H1 (cell line): ENCODE measurements around the gene HDAC9. TPM values are rescaled to one million over a fixed set of nuclear protein-coding genes. Genes with fewer than 3 reads are reported as not detected.

Experiments used
- CTCF ChIA-PET: fragments of 300-600 bp; sonication (Branson Sonifier 250); formaldehyde crosslinking; loops from one replicate; lab custom pipeline; 2021; ENCODE audit not compliant: partially characterized antibody; lab: Charles Lee
- POLR2A ChIA-PET: fragments of 300-600 bp; sonication (Branson Sonifier 250); formaldehyde crosslinking; loops from one replicate; lab custom pipeline; 2021; ENCODE audit warnings: inconsistent platforms; ENCODE audit not compliant: partially characterized antibody; lab: Charles Lee
- DNase-seq, 2 experiments: peaks; one replicate each; pipeline versions ENCODE4 v3.0.0 to v3.0.0-alpha.2; 2010 to 2022; ENCODE audit warnings: low spot score in 2 of 2, low read depth in 1 of 2, mixed read lengths in 1 of 2
- FAIRE-seq: peaks from 2 replicates; lab custom pipeline; 2011; peaks lifted over from hg19 to GRCh38; lab: Jason Lieb, UNC
- H2AFZ ChIP-seq: 2 replicates; pipeline ENCODE4 v1.8.1; 2012; ENCODE audit warnings: low read length, inconsistent platforms
- H2AK5ac ChIP-seq: 2 replicates; pipeline ENCODE4 v1.6.1; 2013; ENCODE audit warnings: low read depth, low read length
- H2BK120ac ChIP-seq: replicated peaks from 2 replicates; pipeline ENCODE3; 2013; ENCODE audit warnings: low read depth, low read length, inconsistent platforms
- H2BK12ac ChIP-seq: 2 replicates; pipeline ENCODE4 v1.6.1; 2013; ENCODE audit warnings: low read depth, low read length
- H2BK15ac ChIP-seq: 2 replicates; pipeline ENCODE4 v1.6.1; 2013; ENCODE audit warnings: low read length
- H2BK20ac ChIP-seq: 2 replicates; pipeline ENCODE4 v1.6.1; 2013; ENCODE audit warnings: low read length
- H2BK5ac ChIP-seq: 2 replicates; pipeline ENCODE4 v1.6.1; 2013; ENCODE audit warnings: low read depth, low read length
- H3K14ac ChIP-seq: 2 replicates; pipeline ENCODE4 v1.6.1; 2013; ENCODE audit warnings: inconsistent platforms; ENCODE audit not compliant: insufficient read length
- H3K18ac ChIP-seq: 2 replicates; pipeline ENCODE4 v1.6.1; 2013; ENCODE audit warnings: low read length; ENCODE audit errors: extremely low read depth
- H3K23ac ChIP-seq: 2 replicates; pipeline ENCODE4 v1.6.1; 2013; ENCODE audit warnings: inconsistent platforms; ENCODE audit not compliant: insufficient read length
- H3K23me2 ChIP-seq: 2 replicates; pipeline ENCODE4 v1.6.1; 2013; ENCODE audit warnings: low read depth, low read length
- H3K27ac ChIP-seq: 2 replicates; pipeline ENCODE4 v1.6.1; 2011; ENCODE audit warnings: low read depth, low read length, inconsistent platforms
- H3K27me3 ChIP-seq, 4 experiments: replicated peaks in 1 of 4; 1 replicate in 1 of 4; 2 replicates in 3 of 4; pipeline versions ENCODE4 v1.6.1 to v1.8.1; 2011 to 2013; ENCODE audit warnings: low read length in 3 of 4, mild to moderate bottlenecking in 3 of 4, inconsistent platforms in 2 of 4, mixed read lengths in 2 of 4, moderate library complexity in 1 of 4; ENCODE audit not compliant: control insufficient read depth in 3 of 4, insufficient read depth in 3 of 4; ENCODE audit errors: extremely low read depth in 1 of 4
- H3K36me3 ChIP-seq, 4 experiments: 2 replicates each; pipeline versions ENCODE4 v1.6.1 to v1.8.1; 2011 to 2013; ENCODE audit warnings: mild to moderate bottlenecking in 4 of 4, low read length in 3 of 4, moderate library complexity in 2 of 4, control low read depth in 1 of 4, inconsistent platforms in 1 of 4; ENCODE audit not compliant: insufficient read depth in 4 of 4, control insufficient read depth in 2 of 4
- H3K4ac ChIP-seq: replicated peaks from 2 replicates; pipeline ENCODE3; 2013; ENCODE audit warnings: low read length, low read depth, mixed read lengths, inconsistent platforms; ENCODE audit not compliant: insufficient read length
- H3K4me1 ChIP-seq, 4 experiments: replicated peaks in 1 of 4; 1 replicate in 1 of 4; 2 replicates in 3 of 4; pipeline versions ENCODE4 v1.6.1 to v1.8.1; 2011 to 2013; ENCODE audit warnings: low read length in 3 of 4, inconsistent platforms in 2 of 4, mixed read lengths in 1 of 4; ENCODE audit not compliant: insufficient read depth in 4 of 4, control insufficient read depth in 3 of 4
- H3K4me2 ChIP-seq, 2 experiments: 2 replicates each; pipeline versions ENCODE4 v1.6.1 to v1.8.1; 2011 to 2013; ENCODE audit warnings: low read depth in 2 of 2, low read length in 2 of 2, control low read depth in 1 of 2, inconsistent platforms in 1 of 2, mild to moderate bottlenecking in 1 of 2; ENCODE audit not compliant: insufficient read depth in 1 of 2
- H3K4me3 ChIP-seq, 4 experiments: fragments of 200-600, 300-600 bp in 1 of 4; sonication (generic), shearing (Covaris generic), sonication (Bioruptor Twin) in 1 of 4; 2 replicates each; pipeline versions ENCODE4 v1.5.1 to v1.8.1; 2011 to 2016; ENCODE audit warnings: low read length in 4 of 4, low read depth in 3 of 4, control low read depth in 2 of 4, inconsistent platforms in 2 of 4, mild to moderate bottlenecking in 2 of 4, mixed read lengths in 1 of 4, moderate library complexity in 1 of 4; ENCODE audit not compliant: insufficient read depth in 2 of 4; ENCODE audit errors: extremely low read depth in 1 of 4
- H3K56ac ChIP-seq: replicated peaks from 2 replicates; pipeline ENCODE3; 2013; ENCODE audit warnings: low read depth, mild to moderate bottlenecking, mixed read lengths, low read length, inconsistent platforms; ENCODE audit not compliant: insufficient read length
- H3K79me1 ChIP-seq: 2 replicates; pipeline ENCODE4 v1.6.1; 2013; ENCODE audit warnings: low read depth, low read length, control low read depth
- H3K79me2 ChIP-seq, 2 experiments: 2 replicates each; pipeline versions ENCODE4 v1.6.1 to v1.8.1; 2012 to 2013; ENCODE audit warnings: low read length in 2 of 2, mild to moderate bottlenecking in 2 of 2, inconsistent platforms in 1 of 2; ENCODE audit not compliant: insufficient read depth in 2 of 2, control insufficient read depth in 1 of 2
- H3K9ac ChIP-seq, 4 experiments: replicated peaks in 1 of 4; 1 replicate in 1 of 4; 2 replicates in 3 of 4; pipeline versions ENCODE4 v1.6.1 to v1.8.1; 2011 to 2013; ENCODE audit warnings: low read depth in 3 of 4, low read length in 3 of 4, control low read depth in 2 of 4, mild to moderate bottlenecking in 2 of 4, moderate library complexity in 2 of 4, inconsistent platforms in 1 of 4; ENCODE audit errors: extremely low read depth in 1 of 4
- H3K9me3 ChIP-seq, 2 experiments: 2 replicates each; pipeline versions ENCODE4 v1.6.1 to v1.8.1; 2012 to 2013; ENCODE audit warnings: mild to moderate bottlenecking in 2 of 2, moderate library complexity in 2 of 2, control low read depth in 1 of 2, inconsistent platforms in 1 of 2, low read depth in 1 of 2, low read length in 1 of 2, mixed read lengths in 1 of 2; ENCODE audit not compliant: insufficient read depth in 2 of 2
- H4K20me1 ChIP-seq, 2 experiments: replicated peaks in 1 of 2; 2 replicates each; pipeline versions ENCODE3 to v1.8.1; 2011 to 2013; ENCODE audit warnings: inconsistent platforms in 2 of 2, low read length in 2 of 2, mild to moderate bottlenecking in 1 of 2; ENCODE audit not compliant: insufficient read depth in 2 of 2, control insufficient read depth in 1 of 2
- H4K5ac ChIP-seq: 2 replicates; pipeline ENCODE4 v1.6.1; 2013; ENCODE audit warnings: low read length, low read depth, mixed read lengths, inconsistent platforms; ENCODE audit not compliant: insufficient read length
- H4K8ac ChIP-seq: 2 replicates; pipeline ENCODE4 v1.8.0; 2013; ENCODE audit warnings: mild to moderate bottlenecking, moderate library complexity, low read length, inconsistent platforms; ENCODE audit not compliant: insufficient read depth; ENCODE audit errors: extremely low read depth
- H4K91ac ChIP-seq: replicated peaks from 2 replicates; pipeline ENCODE3; 2013; ENCODE audit warnings: low read length, mixed read lengths, inconsistent platforms; ENCODE audit not compliant: insufficient read length
- ATF2 ChIP-seq: IDR thresholded peaks from 2 replicates; pipeline ENCODE4 v1.6.1; 2012; ENCODE audit warnings: low read length, inconsistent platforms
- KDM4A ChIP-seq: IDR thresholded peaks from one replicate; pipeline ENCODE4 v1.7.1; 2012; ENCODE audit warnings: low read depth, mild to moderate bottlenecking, moderate library complexity, low read length, inconsistent platforms; ENCODE audit not compliant: severe bottlenecking
- KDM5A ChIP-seq: fragments of 200-600 bp; IDR thresholded peaks from 2 replicates; pipeline ENCODE4 v1.7.1; 2012; ENCODE audit warnings: mild to moderate bottlenecking, low read length, inconsistent platforms, mixed read lengths
- RBBP5 ChIP-seq: IDR thresholded peaks from 2 replicates; pipeline ENCODE4 v1.7.1; 2012; ENCODE audit warnings: low read depth, mild to moderate bottlenecking, inconsistent platforms, low read length, moderate library complexity, borderline replicate concordance
- RNF2 ChIP-seq: fragments of 200-900, 300-1000 bp; sonication (generic); IDR thresholded peaks from 2 replicates; pipeline ENCODE4 v1.7.1; 2016; ENCODE audit warnings: borderline replicate concordance, low read depth, mild to moderate bottlenecking, antibody characterized with exemption, low read length; ENCODE audit not compliant: poor library complexity, severe bottlenecking; ENCODE audit errors: missing control alignments
- RXRA ChIP-seq: IDR thresholded peaks from 2 replicates; pipeline ENCODE4 v1.6.1; 2011; ENCODE audit warnings: low read depth, mild to moderate bottlenecking, low read length, moderate library complexity; ENCODE audit not compliant: insufficient read depth
- TBP ChIP-seq: IDR thresholded peaks from 2 replicates; pipeline ENCODE4 v1.6.1; 2011; ENCODE audit warnings: low read depth, low read length, improper control_type of control experiment
- WGBS, 2 experiments: shearing (Covaris generic) in 1 of 2; methylation state at CpG; one replicate each; pipeline versions ENCODE4 v1.1.6 to v1.1.7; 2013 to 2015; ENCODE audit warnings: low lambda C conversion rate in 2 of 2, mixed read lengths in 2 of 2, inconsistent platforms in 1 of 2, low coverage in 1 of 2, missing lambda C conversion rate in 1 of 2; ENCODE audit not compliant: insufficient replicate concordance in 2 of 2, insufficient coverage in 1 of 2, insufficient read length in 1 of 2; ENCODE audit errors: extremely low coverage in 1 of 2, missing lambda C conversion rate in 1 of 2; 5-methylcytosine and 5-hydroxymethylcytosine counted together
- polyA plus RNA-seq, 7 experiments: library from polyadenylated mRNA; depleted of rRNA in 3 of 7; stranded (reverse) in 5 of 7; unstranded in 2 of 7; fragments of >200 nt in 5 of 7; fragments of 200-250 nt in 2 of 7; gene quantifications; 1 replicate in 5 of 7; 2 replicates in 1 of 7; 4 replicates in 1 of 7; pipeline versions ENCODE4 v1.2.1 to v1.2.3, GENCODE V29; 2011 to 2013; ENCODE audit warnings: missing spikeins in 2 of 7, mixed read lengths in 2 of 7
- total RNA-seq: library from RNA; stranded (reverse); fragmentation: NEBNext Ultra II Directional; extraction: Animal tissue kit (Norgen Biotek cat#: 25700); gene quantifications from 2 replicates; pipeline ENCODE4 v1.2.1, GENCODE V29; 2021

HDAC9 gene
- total and polyA plus RNA-seq, 2 of the 8 experiments (the other 6 are each of a cell fraction or from before 2014, with no cell fraction given), result 9.5 to 13.1 TPM

- H3K14ac ChIP-seq, result no peak overlapping the region
- H3K56ac ChIP-seq, result no peak overlapping the region
- no peak overlapping the region for H3K18ac ChIP-seq
- no peak for TF ChIP-seq TBP
- no peak for TF ChIP-seq RXRA
- no peak for TF ChIP-seq KDM5A
- no peak for TF ChIP-seq RNF2
- TF ChIP-seq RBBP5, result no peak
- no peak for TF ChIP-seq ATF2
- TF ChIP-seq KDM4A, result no peak
- no peaks in the 10 kb centered on the region for H3K4me1 ChIP-seq
- ChIA-PET CTCF (interaction anchor here (0.7 to 2.4 kb wide), 6 partner anchors 19 to 233 kb away, joined by 3 to 12 read pairs (median 4); no protein-coding TSS in a partner anchor), POLR2A (interaction anchor here (1.7 kb wide), 1 partner anchor 87 kb away, joined by 5 read pairs; the partner anchor contains the start of gene HDAC9)
- no peak overlapping the region for H2AK5ac ChIP-seq
- no peaks in the 10 kb centered on the region for H3K9me3 ChIP-seq
- no peaks in the 10 kb centered on the region for H3K79me2 ChIP-seq
- no peak overlapping the region; the same call in 1 of the 2 replicates for H3K27ac ChIP-seq
- H3K9ac ChIP-seq, result no peak overlapping the region
- no peak overlapping the region for H2BK120ac ChIP-seq
- peaks cover 0 to 1% (median 0%) of the 10 kb centered on the region in 4 experiments; a peak in 1 of 7 replicates for H3K27me3 ChIP-seq
- 95% methylated on average over 2 of the region's 2 CpGs; no CpG with 5 or more reads in 1 of the 2 experiments for WGBS, 2 experiments
- H3K23me2 ChIP-seq, result no peaks in the 10 kb centered on the region
- H3K36me3 ChIP-seq, result no peaks in the 10 kb centered on the region
- no peak overlapping the region for H2BK5ac ChIP-seq
- DNase-seq, result no peak
- H2BK12ac ChIP-seq, result no peak overlapping the region
- no peak overlapping the region for H3K4me2 ChIP-seq
- no peak overlapping the region for H3K23ac ChIP-seq
- no peak overlapping the region for H4K91ac ChIP-seq
- H2AFZ ChIP-seq, result no peak overlapping the region
- no peak for FAIRE-seq
- H3K4me3 ChIP-seq, result no peak overlapping the region
- H4K20me1 ChIP-seq, result no peaks in the 10 kb centered on the region
- no peak overlapping the region for H4K8ac ChIP-seq
- H3K4ac ChIP-seq, result no peak overlapping the region
- H3K79me1 ChIP-seq, result no peaks in the 10 kb centered on the region
- H2BK15ac ChIP-seq, result no peak overlapping the region
- no peak overlapping the region for H4K5ac ChIP-seq
- H2BK20ac ChIP-seq, result no peak overlapping the region
These were observed 87.8 kb downstream of the HDAC9 start for GRCh38 chr7:18583305-18583704.
